ENCODE results near the gene SPATA25. TPM values are rescaled to one million over a fixed set of nuclear protein-coding genes. Genes with fewer than 3 reads are reported as not detected.
"Not testable (repeated sequence)": the region's sequence is repeated elsewhere in the genome, so short reads cannot be mapped to it uniquely, and the experiment has no call there.

SPATA25 gene
- total RNA-seq, 1 experiment from 2014 or later = not detected

DNA sequence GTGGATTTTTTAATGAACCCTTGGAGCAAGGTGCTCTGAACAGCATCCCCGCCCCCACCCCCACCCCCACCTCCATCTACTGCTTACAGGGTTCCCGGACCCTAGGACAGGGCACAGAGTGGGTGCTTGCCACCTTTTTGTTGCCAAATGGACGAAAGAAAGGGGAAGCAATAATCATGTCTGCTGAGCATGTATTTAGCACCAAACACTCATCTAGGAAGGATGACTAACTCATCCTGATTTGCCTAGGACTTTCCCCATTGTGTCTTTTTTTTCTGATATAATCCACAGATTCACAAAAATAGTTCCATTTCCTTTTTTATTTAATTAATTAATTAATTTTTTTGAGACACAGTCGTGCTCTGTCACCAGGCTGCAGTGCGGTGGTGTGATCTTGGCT is 25.7 kb upstream of the SPATA25 start:
- DNase-seq (ENCODE audit: low read depth) = no peak

DNA sequence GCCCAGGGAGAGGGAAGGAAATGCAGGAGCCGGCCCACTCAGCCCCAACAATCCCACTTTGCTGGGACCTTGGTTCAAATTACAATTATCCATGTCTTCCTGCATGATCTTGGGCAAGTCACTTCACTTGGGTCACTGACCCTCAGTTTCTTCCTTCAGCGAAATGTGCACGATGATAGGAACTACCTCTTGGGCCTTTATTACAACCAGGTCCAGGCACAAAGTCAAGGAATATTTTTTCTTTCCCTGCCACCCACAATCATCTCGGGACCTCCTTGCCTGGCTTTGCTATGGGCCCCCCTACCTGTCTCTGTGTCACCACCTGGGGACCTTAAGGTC is 24.9 kb upstream of the SPATA25 start:
- DNase-seq (ENCODE audit: low read depth) = no peak

DNA sequence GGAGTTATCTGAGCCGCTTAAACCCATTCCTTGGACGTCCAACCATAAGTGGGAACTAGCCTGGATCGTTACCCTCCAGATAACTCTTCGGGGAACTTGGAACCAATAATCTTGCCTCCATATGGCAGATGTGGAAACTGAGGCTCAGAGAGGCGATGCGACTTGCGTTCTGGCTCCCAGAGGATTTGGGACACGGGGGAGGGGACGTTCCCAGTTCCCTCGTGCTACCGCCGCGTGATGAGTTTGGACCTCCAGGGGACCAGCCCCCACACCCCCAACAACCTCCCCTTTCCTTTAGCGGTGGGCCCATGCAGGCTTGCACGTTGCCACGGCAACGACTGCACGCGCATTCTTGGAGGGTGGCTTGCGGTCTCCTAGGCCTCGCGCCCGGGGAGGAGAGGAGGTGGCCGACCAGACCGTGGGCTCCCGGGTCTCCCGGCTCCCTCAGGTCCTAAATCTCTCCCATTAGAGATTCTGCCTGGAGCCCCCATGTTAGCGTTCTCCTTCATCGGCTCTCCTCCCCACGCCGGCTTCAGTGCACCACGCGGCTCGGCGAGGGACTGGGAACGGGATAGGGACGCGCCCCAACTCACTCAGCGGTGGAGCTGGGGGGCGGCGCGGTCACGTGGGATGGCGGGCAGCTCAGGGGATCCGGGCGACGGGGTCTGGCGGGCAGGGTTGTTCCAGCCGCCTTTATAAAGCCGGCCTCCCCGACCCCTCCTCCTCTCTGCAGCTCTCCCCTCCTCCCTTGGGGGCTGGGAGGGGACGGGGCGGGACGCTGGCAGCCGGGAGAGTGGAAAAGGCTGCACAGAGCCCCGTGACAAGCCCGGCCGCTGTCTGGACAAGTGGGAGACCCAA is 24.3 kb upstream of the SPATA25 start, which contains the start of gene PLTP:
TSS of gene PLTP (minus strand) at position 670 of the 858 bp plus-strand sequence. CDS start 703 bp downstream, outside the sequence.
- peak; percentile 80 for DNase-seq (ENCODE audit: low read depth)

DNA sequence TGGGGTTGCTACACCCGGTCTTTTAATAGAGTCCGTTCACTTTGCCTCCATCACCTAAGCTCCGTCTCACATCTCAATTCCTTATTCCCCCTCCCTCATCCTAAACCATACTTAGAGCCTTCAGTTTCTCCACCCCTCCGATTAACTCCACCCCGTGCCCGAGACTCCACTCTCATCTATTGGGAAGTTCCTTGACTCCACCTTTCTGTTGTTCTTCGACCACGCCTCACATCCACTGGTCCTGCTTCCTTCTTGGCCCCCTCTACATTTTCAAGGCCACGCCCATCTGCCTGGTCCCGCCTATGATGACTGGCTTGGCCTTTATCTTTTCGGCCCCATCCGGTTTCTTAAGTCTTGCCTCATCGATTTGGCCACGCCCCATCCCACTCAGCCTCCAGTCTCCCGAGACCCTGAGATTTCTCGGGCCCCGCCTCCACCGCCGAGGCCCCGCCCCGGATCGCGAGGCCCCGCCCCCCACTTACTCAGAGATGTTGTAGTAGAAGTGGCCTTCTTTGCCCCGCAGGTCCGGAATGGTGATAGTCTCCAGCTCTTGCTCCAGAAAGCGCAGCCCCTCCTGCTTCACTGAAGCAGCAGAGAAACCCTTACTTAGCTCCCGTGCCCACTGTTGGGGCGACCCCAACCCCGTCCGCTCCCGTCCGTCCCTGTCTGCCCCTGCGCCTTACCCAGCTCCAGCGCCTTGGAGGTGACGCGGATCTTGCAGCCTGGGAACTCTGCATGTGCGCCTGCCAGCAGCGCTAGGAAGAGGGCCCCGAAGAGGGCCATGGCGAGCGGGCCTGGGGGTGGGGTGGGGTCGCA is 23.5 kb upstream of the SPATA25 start:
- DNase-seq (ENCODE audit: low read depth) = peak; percentile 100

DNA sequence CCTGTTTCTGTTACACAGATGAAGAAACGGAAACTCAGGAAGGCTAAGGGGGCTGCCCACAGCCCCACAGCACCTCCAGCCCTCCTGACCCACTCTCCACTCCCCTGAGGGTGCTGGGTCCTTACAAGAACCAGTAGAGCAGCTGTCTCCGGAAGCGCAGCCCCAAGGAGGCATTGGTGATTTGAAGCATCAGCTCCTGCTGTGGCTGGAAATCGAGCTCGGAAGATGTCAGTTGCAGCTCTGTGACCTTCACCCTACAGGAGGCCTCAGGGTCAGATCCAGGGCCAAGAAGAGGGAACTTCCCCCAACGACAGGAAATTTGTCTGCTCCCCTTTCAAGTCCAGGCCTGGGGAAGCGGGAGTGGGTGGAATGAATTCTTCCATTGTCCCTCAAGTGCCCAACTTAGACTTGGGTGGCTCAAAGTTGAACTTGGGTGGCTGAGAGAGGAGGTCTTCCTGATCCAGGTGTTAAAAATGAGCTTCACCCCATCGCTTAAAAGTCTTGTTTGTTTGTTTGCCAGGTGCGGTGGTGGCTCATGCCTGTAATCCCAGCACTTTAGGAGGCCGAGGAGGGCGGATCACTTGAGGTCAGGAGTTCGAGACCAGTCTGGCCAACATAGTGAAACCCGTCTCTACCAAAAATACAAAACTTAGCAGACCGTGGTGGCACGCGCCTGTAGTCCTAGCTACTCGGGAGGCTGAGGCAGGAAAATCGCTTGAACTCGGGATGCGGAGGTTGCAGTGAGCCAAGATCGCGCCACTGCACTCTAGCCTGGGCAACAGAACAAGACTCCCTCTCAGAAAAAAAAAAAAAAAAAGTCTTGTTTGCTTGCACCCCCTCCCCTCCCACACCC is 22.6 kb upstream of the SPATA25 start:
- no peak for DNase-seq (ENCODE audit: low read depth)

DNA sequence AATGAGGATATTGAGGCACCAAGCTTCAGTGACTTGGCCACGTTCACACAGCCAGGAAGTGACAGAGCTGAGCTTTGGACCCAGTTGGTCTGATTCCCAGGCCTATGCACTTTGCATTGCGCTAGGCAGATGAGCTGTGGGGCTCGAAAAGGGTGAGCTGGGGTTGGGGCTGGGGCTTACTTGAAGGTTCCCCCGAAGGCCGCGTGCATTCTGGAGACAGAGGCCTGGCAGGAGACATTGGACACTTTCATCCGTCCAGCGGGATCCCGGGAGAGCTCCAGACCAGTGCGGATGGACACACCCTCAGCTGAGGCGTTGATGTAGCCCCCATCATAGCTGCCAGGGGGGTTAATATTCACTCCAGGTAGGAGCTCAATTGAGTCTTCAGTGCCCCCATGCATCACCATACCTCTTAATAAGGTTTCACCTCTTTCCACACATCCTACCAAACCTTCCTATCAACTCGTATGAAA is 21.9 kb upstream of the SPATA25 start:
- DNase-seq (ENCODE audit: low read depth) = no peak

DNA sequence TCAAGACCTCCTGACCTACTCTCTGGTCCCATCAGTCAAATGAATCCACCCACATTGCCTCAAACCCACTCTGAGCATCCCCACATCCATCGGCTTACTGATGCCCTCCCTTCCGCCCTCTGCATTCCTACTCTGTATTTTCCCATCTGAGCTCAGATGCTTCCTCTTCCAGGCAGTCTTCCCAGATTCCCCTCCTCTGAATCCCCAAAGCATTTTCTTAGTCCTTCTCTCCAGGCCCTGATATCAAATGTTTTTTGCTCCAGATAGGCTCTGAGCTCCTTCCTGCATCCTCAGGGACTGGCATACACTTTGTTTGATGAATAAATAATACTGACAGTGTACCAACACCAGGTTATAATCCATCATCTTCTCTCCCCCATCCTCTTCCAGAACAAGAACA is 20.7 kb upstream of the SPATA25 start:
- no peak for DNase-seq (ENCODE audit: low read depth)

DNA sequence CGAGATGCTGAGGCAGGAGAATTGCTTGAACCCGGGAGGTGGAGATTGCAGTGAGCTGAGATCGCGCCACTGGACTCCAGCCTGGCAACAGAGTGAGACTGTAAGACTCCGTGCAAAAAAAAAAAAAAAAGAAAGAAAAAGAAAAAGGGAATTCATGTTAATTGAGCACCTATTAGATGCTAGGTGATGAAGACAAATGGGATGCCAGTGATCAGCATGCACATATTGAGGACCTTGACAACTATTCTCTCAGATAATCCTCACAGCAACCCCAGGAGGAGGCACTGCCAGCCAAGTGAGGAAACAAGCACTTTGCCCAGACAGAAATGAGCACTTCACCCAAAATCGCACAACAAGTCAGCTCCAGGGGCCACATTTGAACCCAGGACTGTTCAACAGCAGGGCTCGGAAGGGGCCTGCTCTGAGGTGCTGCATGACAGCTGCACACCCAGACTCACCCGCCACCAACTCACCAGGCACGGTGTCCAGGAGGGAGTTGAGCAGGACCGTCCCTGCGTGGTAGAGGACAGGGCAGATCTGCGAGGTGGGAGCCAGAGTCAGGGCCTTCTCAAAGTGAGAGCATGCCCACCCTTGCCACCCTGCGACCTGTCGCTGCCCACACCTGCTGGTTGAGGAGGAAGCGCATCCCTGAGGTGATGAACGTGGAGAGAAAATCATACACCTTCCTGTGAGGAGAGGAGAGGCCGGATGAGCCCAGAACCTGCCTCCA is 20.0 kb upstream of the SPATA25 start:
- no peak for DNase-seq (ENCODE audit: low read depth)

DNA sequence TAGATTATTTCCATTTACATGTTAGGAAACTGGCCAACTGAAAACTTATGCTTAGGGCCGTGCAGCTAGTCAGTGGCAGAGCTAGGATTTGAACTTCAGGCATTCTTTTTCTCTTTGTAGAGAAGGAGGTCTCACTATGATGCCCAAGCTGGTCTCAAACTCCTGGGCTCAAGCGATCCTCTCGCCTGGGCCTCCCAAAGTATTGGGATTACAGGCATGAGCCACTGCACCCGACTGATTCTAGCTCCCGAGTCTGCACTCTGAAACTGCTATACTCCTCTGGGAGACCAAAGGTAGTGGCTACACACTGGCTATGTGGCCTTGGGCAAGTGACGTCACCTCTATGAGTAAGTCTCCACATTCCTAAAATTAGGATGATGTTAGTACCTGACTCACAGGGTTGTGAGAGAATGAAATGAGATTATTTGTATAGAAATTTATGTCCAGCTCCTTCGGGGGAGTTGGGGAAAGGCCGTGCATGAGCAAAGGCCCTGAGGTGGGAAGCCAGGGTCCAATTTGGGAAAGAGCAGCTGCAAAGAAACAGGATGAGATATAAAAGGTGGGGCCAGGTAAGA is 18.2 kb upstream of the SPATA25 start:
- peak; percentile 94 for DNase-seq (ENCODE audit: low read depth)

DNA sequence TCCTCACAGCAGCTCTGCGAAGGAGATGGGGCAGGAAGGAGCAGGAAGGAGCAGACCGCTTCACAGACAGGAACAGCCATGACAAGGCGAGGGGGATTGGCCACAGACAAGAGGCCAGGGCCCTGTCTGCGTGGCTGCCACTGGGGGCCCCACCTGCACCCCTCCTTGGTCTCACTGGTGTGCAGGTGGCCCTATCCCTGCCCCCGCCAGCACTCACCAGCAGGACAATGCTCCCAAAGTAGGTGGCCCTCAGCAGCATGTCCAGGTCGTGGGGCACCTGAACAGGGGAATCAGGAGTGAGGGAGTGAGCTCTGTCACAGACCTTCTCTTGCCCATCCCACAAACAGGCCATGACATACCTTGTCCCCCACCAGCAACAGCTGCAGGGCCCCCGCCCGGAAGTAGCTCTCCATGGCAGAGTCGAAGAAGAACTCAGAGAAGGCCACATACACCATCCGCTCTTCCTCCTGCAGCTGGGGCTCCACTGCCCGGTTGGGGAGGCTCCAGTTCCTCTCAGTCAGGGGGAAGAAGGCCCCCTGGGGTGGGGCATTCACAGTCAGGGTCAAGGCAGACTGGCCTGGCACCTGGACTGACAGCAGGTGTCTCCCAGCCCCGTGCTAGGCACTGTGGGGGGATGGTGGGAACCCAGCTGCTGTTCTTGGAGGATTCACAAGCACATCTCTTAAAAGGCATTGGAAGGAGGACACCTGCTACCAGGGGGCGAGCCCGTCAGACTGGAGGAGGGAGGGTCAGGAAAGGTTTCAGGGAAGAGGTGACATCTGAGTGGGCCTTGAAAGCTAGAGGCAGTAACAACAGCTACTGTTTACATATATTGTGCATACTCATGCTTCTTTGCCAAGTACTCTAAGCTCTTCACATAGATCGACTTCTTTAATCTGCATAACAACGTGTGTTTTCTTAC is 17.4 kb upstream of the SPATA25 start:
- DNase-seq (ENCODE audit: low read depth) = no peak

DNA sequence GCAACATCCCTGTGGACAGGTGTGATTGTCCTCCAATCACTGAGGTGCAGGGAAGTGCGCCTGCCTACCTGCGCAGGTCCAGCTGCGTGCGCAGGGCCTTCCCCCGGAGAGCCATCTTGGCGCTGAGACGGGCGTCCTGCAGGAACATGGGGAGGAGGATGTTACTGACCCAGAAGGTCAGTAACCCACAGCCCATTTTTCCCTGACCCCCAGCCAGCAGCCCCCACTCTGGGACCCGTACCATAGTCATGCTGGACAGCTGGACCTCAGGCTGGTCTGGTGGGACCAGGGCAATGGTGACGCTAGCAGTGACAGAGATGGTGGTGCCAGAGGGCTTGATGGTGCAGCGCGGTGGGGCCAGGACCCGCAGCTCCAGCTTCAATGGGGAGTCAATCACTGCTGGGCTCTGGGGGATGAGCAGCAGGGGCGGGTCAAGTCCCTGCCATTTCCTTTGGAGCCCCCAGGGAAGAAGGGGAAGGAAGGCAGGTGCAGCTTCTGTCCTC is 14.8 kb upstream of the SPATA25 start:
- DNase-seq (ENCODE audit: low read depth) = no peak

DNA sequence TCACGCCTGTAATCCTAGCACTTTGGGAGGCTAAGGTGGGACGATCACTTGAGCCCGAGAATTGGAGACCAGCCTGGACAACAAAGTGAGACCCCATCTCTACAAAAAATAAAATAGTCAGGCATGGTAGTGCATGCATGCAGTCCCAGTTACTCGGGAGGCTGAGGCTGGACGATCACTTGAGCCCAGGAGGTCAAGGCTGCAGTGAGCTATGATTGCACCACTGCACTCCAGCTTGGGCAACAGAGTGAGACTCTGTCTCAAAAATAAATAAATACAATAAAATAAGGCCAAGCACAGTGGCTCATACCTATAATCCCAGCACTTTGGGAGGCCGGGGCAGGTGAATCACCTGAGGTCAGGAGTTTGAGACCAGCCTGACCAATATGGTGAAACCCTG is 13.9 kb upstream of the SPATA25 start:
- DNase-seq (ENCODE audit: low read depth) = not testable (repeated sequence)

DNA sequence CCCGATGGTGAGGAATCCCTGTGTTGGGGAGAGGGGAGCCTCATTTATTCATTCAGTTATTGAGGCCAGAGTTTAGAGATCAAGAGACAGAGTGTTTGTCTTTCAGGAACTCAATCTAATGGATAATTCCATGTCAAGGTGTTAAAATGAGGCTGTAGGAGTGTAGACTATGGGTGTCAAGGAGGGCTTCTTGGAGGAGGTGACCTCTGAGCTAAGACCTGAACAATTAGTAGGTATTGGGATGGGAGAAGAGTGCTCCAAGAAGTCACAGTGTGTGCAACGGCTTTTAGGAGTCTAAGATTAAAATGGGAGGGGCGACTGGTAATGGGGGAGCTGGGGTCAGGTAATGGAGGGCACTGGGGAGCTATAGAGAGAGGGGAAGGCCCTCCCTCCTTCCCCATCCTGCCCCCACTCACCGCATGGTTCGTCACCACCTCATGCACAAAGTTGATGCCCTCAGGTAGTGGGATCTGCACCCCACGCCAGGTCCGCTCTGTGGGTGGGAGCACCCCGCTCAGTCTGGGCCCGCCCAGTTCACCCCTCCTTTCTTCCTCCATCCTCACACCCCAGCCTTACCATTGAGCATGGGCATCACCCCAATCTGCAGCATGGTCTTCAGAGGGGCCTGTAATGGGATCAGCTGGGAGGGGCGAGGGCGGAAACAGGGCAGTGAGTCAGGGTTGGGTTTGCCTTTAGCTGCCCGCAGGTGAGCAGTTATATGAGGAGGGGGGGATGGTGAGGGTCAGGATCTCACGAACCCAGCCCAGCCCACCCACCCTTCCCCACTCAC is 11.8 kb upstream of the SPATA25 start:
- DNase-seq (ENCODE audit: low read depth) = no peak

DNA sequence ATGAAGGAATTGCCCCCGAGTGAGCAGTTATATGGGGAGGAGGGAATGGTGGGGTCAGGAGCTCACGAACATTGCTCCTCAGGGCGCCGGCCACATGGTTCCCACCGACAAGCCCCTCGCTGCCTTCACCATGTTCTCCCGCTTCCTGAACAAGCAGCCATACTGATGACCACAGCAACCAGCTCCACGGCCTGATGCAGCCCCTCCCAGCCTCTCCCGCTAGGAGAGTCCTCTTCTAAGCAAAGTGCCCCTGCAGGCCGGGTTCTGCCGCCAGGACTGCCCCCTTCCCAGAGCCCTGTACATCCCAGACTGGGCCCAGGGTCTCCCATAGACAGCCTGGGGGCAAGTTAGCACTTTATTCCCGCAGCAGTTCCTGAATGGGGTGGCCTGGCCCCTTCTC is 10.9 kb upstream of the SPATA25 start:
- DNase-seq (ENCODE audit: low read depth) = no peak

DNA sequence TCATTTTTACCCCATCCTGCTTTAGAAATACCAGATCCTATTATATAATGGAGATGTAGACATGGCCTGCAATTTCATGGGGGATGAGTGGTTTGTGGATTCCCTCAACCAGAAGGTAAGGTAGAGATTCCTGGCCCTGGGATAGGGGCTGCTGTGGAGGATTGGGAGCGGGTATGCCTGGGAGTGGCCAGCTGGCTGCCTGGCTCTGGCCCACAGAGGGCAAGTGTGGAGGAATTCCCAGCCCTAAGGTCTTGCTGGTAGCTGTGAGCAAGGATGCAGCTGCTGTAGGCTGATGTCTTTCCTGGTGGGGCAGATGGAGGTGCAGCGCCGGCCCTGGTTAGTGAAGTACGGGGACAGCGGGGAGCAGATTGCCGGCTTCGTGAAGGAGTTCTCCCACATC is 10.3 kb upstream of the SPATA25 start:
- no peak for DNase-seq (ENCODE audit: low read depth)

DNA sequence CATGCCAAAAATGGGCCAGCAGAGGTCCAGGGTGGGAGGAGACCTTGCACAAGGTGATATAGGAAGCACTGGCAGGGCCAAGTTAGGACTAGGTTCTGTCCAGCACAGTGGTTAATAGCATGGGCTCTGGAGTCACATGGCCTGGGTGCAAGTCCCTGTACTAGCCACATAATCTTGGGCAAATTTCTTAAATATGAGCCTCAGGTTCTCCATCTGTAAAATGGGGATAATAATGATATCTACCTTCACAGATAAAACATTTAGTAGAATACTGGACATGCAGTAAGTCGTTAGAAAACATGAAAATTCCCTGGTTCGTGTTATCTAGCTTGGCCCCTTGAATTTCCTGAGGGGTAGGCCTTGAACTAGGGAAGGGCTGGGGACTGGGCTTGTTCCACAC is 9.9 kb upstream of the SPATA25 start:
- DNase-seq (ENCODE audit: low read depth) = no peak

DNA sequence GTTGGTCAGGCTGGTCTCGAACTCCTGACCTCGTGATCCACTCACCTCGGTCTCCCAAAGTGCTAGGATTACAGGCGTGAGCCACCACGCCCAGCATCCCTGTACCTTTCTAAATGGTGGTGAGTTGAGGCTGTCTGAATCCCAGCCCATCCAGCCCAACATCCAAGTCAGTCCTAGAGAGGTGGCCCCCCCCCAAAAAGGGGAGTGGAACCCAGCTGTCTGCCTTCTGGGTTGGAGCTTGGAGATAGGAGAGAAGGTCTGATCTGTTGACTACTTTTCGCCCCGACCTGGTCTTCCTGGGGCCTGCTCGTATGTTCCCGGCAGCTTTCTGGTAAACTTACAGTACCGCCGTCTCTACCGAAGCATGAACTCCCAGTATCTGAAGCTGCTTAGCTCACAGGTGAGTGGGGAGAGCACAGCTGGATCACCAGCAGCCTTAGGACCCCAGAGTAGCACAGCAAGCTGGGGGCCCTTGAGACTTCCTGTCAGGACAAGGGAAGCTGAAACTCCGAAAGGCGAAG is 9.3 kb upstream of the SPATA25 start:
- no peak for DNase-seq (ENCODE audit: low read depth)

DNA sequence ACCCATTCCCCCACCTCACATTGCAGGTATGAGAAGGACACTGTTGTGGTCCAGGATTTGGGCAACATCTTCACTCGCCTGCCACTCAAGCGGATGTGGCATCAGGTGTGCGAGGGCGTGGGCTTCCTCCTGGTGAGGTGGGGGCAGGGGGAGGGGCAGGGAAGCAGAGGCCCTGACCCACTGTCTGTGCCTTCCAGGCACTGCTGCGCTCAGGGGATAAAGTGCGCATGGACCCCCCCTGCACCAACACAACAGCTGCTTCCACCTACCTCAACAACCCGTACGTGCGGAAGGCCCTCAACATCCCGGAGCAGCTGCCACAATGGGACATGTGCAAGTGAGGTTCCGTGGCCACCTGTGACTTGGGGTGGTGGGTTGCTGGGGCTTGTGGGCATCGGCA is 7.4 kb upstream of the SPATA25 start:
- DNase-seq (ENCODE audit: low read depth) = no peak
